ENCODE measurements around the gene MED27.

- no peak for TF ChIP-seq POLR2A (IDR thresholded peaks at IDR 0.05)
- TF ChIP-seq CTCF (IDR thresholded peaks at IDR 0.05) = no peak
Observed at GRCh38 chr9:131870156-131870555, 209.5 kb downstream of the MED27 start.
